ENCODE data around the gene AFMID. TPM values are rescaled to one million over a fixed set of nuclear protein-coding genes. Genes with fewer than 3 reads are reported as not detected.

AFMID gene
- total and polyA plus RNA-seq, 2 of the 8 experiments (the other 6 are each of a cell fraction or from before 2014, with no cell fraction given): 49.0 to 53.0 TPM

GRCh38 chr17:78144736-78145641 lies 42.2 kb upstream of the AFMID start:
- Histone ChIP-seq H4K20me1 (replicated peaks in 1 of 2; ENCODE audit: control insufficient read depth in 1 of 2, insufficient read depth in 2 of 2, low read length in 2 of 2) (peaks cover 0 to 2% of the 10 kb centered on the region in 2 experiments), H2BK12ac (ENCODE audit: low read depth, low read length) (no peak overlapping the region), H2BK5ac (ENCODE audit: low read depth, low read length) (no peak overlapping the region), H2BK20ac (ENCODE audit: low read length) (no peak overlapping the region), H4K5ac (ENCODE audit: insufficient read length, low read depth, low read length) (no peak overlapping the region), H3K4me3 (ENCODE audit: extremely low read depth in 1 of 4, insufficient read depth in 2 of 4, low read depth in 3 of 4, low read length in 4 of 4) (no peak overlapping the region), H3K23ac (ENCODE audit: insufficient read length) (no peak overlapping the region), H3K14ac (ENCODE audit: insufficient read length) (no peak overlapping the region), H3K4ac (replicated peaks; ENCODE audit: insufficient read length, low read depth, low read length) (no peak overlapping the region), H3K79me1 (ENCODE audit: low read depth, low read length) (no peaks in the 10 kb centered on the region), H3K56ac (replicated peaks; ENCODE audit: insufficient read length, low read depth, low read length) (no peak overlapping the region), H2AK5ac (ENCODE audit: low read depth, low read length) (no peak overlapping the region), H2BK15ac (ENCODE audit: low read length) (no peak overlapping the region), H3K79me2 (ENCODE audit: control insufficient read depth in 1 of 2, insufficient read depth in 2 of 2, low read length in 2 of 2) (no peaks in the 10 kb centered on the region), H3K4me1 (replicated peaks in 1 of 4; ENCODE audit: control insufficient read depth in 3 of 4, insufficient read depth in 4 of 4, low read length in 3 of 4) (peaks cover 0 to 5% (median 4%) of the 10 kb centered on the region in 4 experiments; a peak in 3 of 7 replicates), H3K9me3 (ENCODE audit: insufficient read depth in 2 of 2, low read depth in 1 of 2, low read length in 1 of 2) (no peaks in the 10 kb centered on the region), H3K36me3 (ENCODE audit: control insufficient read depth in 2 of 4, insufficient read depth in 4 of 4, low read length in 3 of 4) (no peaks in the 10 kb centered on the region), H4K8ac (ENCODE audit: extremely low read depth, insufficient read depth, low read length) (peak overlapping the region; percentile 60), H3K4me2 (ENCODE audit: insufficient read depth in 1 of 2, low read depth in 2 of 2, low read length in 2 of 2) (no peak overlapping the region), H3K18ac (ENCODE audit: extremely low read depth, low read length) (no peak overlapping the region), H4K91ac (replicated peaks; ENCODE audit: insufficient read length, low read length) (no peak overlapping the region), H3K23me2 (ENCODE audit: low read depth, low read length) (peaks cover 2% of the 10 kb centered on the region; the same call in 1 of the 2 replicates), H3K27ac (ENCODE audit: low read depth, low read length) (no peak overlapping the region), H3K9ac (replicated peaks in 1 of 4; ENCODE audit: extremely low read depth in 1 of 4, low read depth in 3 of 4, low read length in 3 of 4) (no peak overlapping the region), H3K27me3 (replicated peaks in 1 of 4; ENCODE audit: control insufficient read depth in 3 of 4, extremely low read depth in 1 of 4, insufficient read depth in 3 of 4, low read length in 3 of 4) (0 out of 7 replicates have a peak, but pooled peaks cover 0 to 2% (median 0%) of the 10 kb centered on the region in 4 experiments), H2AFZ (ENCODE audit: low read length) (no peak overlapping the region), H2BK120ac (replicated peaks; ENCODE audit: low read depth, low read length) (no peak overlapping the region)
- ChIA-PET POLR2A (ENCODE audit: partially characterized antibody) (interaction anchor here (1.0 to 6.2 kb wide), 5 partner anchors 17 to 42 kb away, joined by 3 to 40 read pairs (median 5); partner anchors contain the start of genes AFMID, TK1 and TMC6), CTCF (ENCODE audit: partially characterized antibody) (interaction anchor here (0.7 to 2.7 kb wide), 10 partner anchors 7 to 1296 kb away, joined by 3 to 19 read pairs (median 4); partner anchors contain the start of genes AFMID and TK1)
- WGBS, 2 experiments (ENCODE audit: extremely low coverage in 1 of 2, insufficient coverage in 1 of 2, insufficient read length in 1 of 2, insufficient replicate concordance in 2 of 2, low coverage in 1 of 2, low lambda C conversion rate in 2 of 2, missing lambda C conversion rate in 1 of 2): 91% methylated on average over 11 of the region's 18 CpGs; no CpG with 5 or more reads in 1 of the 2 experiments
- FAIRE-seq (no peak), DNase-seq (ENCODE audit: low read depth in 1 of 2, low spot score in 2 of 2) (no peak)
- TF ChIP-seq HDAC6 (IDR thresholded peaks at IDR 0.05; ENCODE audit: low read depth, low read length) (no peak), BACH1 (IDR thresholded peaks at IDR 0.05; ENCODE audit: low read length) (no peak), ATF3 (IDR thresholded peaks at IDR 0.05; ENCODE audit: insufficient read depth, low read depth, low read length) (no peak), NRF1 (IDR thresholded peaks at IDR 0.05; ENCODE audit: low read depth, low read length) (no peak), JUN (IDR thresholded peaks at IDR 0.05; ENCODE audit: low read depth, low read length) (no peak), CTBP2 (IDR thresholded peaks at IDR 0.05; ENCODE audit: borderline replicate concordance, insufficient read depth, insufficient read length, low read length) (no peak), SAP30 (IDR thresholded peaks at IDR 0.05; ENCODE audit: insufficient read depth, insufficient replicate concordance, low read length) (no peak)

All from H1 (cell line).